Measurements from ENCODE around the gene TANGO2. TPM values are rescaled to one million over a fixed set of nuclear protein-coding genes. Genes with fewer than 3 reads are reported as not detected.

The TANGO2 gene
- total and polyA plus RNA-seq, 2 donors (not counting 1 experiment from before 2014, with no cell fraction given): 75.5 to 75.6 TPM

DNA sequence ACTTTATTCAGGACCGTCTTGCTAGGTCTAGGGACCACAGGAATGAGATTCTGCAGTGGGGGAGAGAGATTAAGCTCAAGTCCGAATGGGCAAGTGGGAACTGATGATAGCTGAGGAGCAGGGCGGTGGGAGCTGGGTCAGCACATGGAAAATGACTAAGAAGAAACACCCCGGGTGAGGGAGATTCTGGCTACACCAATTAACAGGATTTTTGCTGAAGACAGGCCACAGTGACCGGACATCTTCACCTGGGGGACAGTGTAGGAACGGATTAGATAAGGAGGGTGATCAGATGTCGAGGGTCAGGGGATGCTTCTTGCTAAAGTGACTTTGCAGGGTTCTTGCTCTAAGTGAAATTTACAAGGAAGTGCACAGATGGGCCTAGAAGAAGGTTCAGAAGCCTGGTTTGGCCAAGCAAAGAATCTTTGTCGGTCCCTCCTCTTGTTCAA lies 50.6 kb downstream of the TANGO2 start:
- H3K4me2 ChIP-seq (replicated peaks; ENCODE audit: low read depth, low read length, poor library complexity, severe bottlenecking): no peak overlapping the region
- CTCF ChIA-PET: interaction anchor here (0.7 to 1.2 kb wide), 2 partner anchors 58 to 341 kb away, joined by 3 read pairs; no protein-coding TSS in a partner anchor
- H3K9ac ChIP-seq (ENCODE audit: low read length): no peak overlapping the region

DNA sequence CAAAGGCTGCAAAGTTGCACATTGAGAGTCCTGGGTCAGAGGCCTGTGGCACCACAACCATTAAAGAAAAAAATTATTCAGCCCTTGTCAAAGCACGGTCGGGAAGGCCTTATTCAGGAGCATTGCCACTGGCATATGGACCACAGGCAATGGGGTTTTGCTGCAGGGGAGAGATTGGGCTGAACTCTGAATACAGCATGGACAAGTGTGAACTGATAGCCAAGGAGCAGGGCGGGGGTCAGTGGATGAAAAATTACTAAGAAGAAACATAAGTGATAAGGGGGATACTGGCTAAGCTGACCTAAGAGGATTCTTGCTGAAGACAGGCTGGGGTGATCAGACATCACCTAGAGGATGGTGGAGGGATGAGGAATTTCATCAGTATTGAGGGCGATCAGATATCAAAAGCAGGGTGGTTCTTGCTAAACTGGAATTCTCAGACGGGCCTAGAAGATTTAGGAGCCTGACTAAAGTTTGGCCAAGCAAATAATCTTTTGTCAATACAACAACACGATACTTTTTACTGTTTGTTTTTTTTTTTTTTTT lies 55.8 kb downstream of the TANGO2 start:
- Histone ChIP-seq H3K9me3 (ENCODE audit: control extremely low read depth in 1 of 3, control insufficient read depth in 2 of 3, insufficient read depth in 1 of 3, low read length in 2 of 3) (no peaks in the 10 kb centered on the region), H2AFZ (ENCODE audit: insufficient read depth, low read depth, low read length, poor library complexity, severe bottlenecking) (no peak overlapping the region), H3K4me1 (ENCODE audit: control insufficient read depth in 2 of 2, insufficient read depth in 2 of 2, low read length in 2 of 2) (peaks cover 9 to 21% of the 10 kb centered on the region in 2 donors), H3K27ac (ENCODE audit: low read length in 2 of 2) (no peak overlapping the region), H3K27me3 (replicated peaks in 1 of 4; ENCODE audit: control extremely low read depth in 1 of 4, control insufficient read depth in 3 of 4, insufficient read depth in 4 of 4, low read length in 3 of 4) (no peaks in the 10 kb centered on the region), H3K9ac (ENCODE audit: low read length) (no peak overlapping the region), H3K4me3 (ENCODE audit: control extremely low read depth in 1 of 5, extremely low read depth in 1 of 5, insufficient read depth in 1 of 5, low read depth in 2 of 5, low read length in 4 of 5) (no peak overlapping the region), H3K36me3 (replicated peaks in 1 of 2; ENCODE audit: control extremely low read depth in 1 of 2, control insufficient read depth in 1 of 2, extremely low read depth in 1 of 2, insufficient read depth in 2 of 2, low read length in 1 of 2) (no peaks in the 10 kb centered on the region), H3K79me2 (ENCODE audit: control insufficient read depth, insufficient read depth, low read length) (peaks cover 16% of the 10 kb centered on the region), H4K20me1 (ENCODE audit: control insufficient read depth, insufficient read depth, low read length, poor library complexity, severe bottlenecking) (no peaks in the 10 kb centered on the region), H3K4me2 (replicated peaks; ENCODE audit: low read depth, low read length, poor library complexity, severe bottlenecking) (no peak overlapping the region)
- no peak for DNase-seq
- ATAC-seq (ENCODE audit: low read depth): no peak
- no peak for TF ChIP-seq EZH2 (IDR thresholded peaks at IDR 0.05; ENCODE audit: borderline replicate concordance, insufficient read depth, low read depth, low read length, poor library complexity, severe bottlenecking)
- TF ChIP-seq, protein P1, sequence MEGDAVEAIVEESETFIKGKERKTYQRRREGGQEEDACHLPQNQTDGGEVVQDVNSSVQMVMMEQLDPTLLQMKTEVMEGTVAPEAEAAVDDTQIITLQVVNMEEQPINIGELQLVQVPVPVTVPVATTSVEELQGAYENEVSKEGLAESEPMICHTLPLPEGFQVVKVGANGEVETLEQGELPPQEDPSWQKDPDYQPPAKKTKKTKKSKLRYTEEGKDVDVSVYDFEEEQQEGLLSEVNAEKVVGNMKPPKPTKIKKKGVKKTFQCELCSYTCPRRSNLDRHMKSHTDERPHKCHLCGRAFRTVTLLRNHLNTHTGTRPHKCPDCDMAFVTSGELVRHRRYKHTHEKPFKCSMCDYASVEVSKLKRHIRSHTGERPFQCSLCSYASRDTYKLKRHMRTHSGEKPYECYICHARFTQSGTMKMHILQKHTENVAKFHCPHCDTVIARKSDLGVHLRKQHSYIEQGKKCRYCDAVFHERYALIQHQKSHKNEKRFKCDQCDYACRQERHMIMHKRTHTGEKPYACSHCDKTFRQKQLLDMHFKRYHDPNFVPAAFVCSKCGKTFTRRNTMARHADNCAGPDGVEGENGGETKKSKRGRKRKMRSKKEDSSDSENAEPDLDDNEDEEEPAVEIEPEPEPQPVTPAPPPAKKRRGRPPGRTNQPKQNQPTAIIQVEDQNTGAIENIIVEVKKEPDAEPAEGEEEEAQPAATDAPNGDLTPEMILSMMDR (IDR thresholded peaks at IDR 0.05): no peak
- H3K4me1 Mint-ChIP-seq: peaks cover 17% of the 10 kb centered on the region
- no peak overlapping the region for H3K27ac Mint-ChIP-seq
- H3K4me3 Mint-ChIP-seq: peak overlapping the region; percentile 61
- no peaks in the 10 kb centered on the region for H3K9me3 Mint-ChIP-seq (ENCODE audit: insufficient read depth)
- WGBS (ENCODE audit: insufficient coverage): 100% methylated on average over 3 of the region's 6 CpGs
- intact Hi-C loops (cut with micrococcal nuclease): no loop called here
- POLR2A ChIA-PET: no interaction called here
- CTCF ChIA-PET: no interaction called here
- H3K27me3 Mint-ChIP-seq: no peaks in the 10 kb centered on the region

More for the DNA sequence above, 50.6 kb downstream of the TANGO2 start:
- no peaks in the 10 kb centered on the region for H4K20me1 ChIP-seq (ENCODE audit: control insufficient read depth, insufficient read depth, low read length, poor library complexity, severe bottlenecking)
- H3K27ac ChIP-seq (ENCODE audit: low read length in 2 of 2): no peak overlapping the region
- POLR2A ChIA-PET: interaction anchor here (0.6 kb wide), 1 partner anchor 21 kb away, joined by 8 read pairs; no protein-coding TSS in a partner anchor
- WGBS (ENCODE audit: insufficient coverage): 99% methylated on average over 8 of the region's 8 CpGs
- H3K36me3 ChIP-seq (replicated peaks in 1 of 2; ENCODE audit: control extremely low read depth in 1 of 2, control insufficient read depth in 1 of 2, extremely low read depth in 1 of 2, insufficient read depth in 2 of 2, low read length in 1 of 2): no peaks in the 10 kb centered on the region
- H3K79me2 ChIP-seq (ENCODE audit: control insufficient read depth, insufficient read depth, low read length): no peaks in the 10 kb centered on the region
- H3K4me1 Mint-ChIP-seq: no peaks in the 10 kb centered on the region
- H3K4me3 Mint-ChIP-seq: no peak overlapping the region
- no peaks in the 10 kb centered on the region for H3K9me3 Mint-ChIP-seq (ENCODE audit: insufficient read depth)
- no peak for ATAC-seq (ENCODE audit: low read depth)
- no peak for DNase-seq
- H3K27me3 ChIP-seq (replicated peaks in 1 of 4; ENCODE audit: control extremely low read depth in 1 of 4, control insufficient read depth in 3 of 4, insufficient read depth in 4 of 4, low read length in 3 of 4): no peaks in the 10 kb centered on the region
- no peak overlapping the region for H3K27ac Mint-ChIP-seq
- H3K9me3 ChIP-seq (ENCODE audit: control extremely low read depth in 1 of 3, control insufficient read depth in 2 of 3, insufficient read depth in 1 of 3, low read length in 2 of 3): peaks cover 0 to 3% (median 0%) of the 10 kb centered on the region in 3 donors
- no peak overlapping the region for H3K4me3 ChIP-seq (ENCODE audit: control extremely low read depth in 1 of 5, extremely low read depth in 1 of 5, insufficient read depth in 1 of 5, low read depth in 2 of 5, low read length in 4 of 5)
- no peak for TF ChIP-seq EZH2 (IDR thresholded peaks at IDR 0.05; ENCODE audit: borderline replicate concordance, insufficient read depth, low read depth, low read length, poor library complexity, severe bottlenecking)
- TF ChIP-seq, protein P1 (IDR thresholded peaks at IDR 0.05): no peak
- no peaks in the 10 kb centered on the region for H3K4me1 ChIP-seq (ENCODE audit: control insufficient read depth in 2 of 2, insufficient read depth in 2 of 2, low read length in 2 of 2)
- no peaks in the 10 kb centered on the region for H3K27me3 Mint-ChIP-seq
- intact Hi-C loops (cut with micrococcal nuclease): no loop called here
- no peak overlapping the region for H2AFZ ChIP-seq (ENCODE audit: insufficient read depth, low read depth, low read length, poor library complexity, severe bottlenecking)

Data from B cell (primary cell).